Stimulated activated CD4-positive, alpha-beta T cell treated with anti-CD3 and anti-CD28 coated beads, TNF-alpha, amount 100 ng/mL, for 1 hour (primary cell): ENCODE measurements around the gene XKR3.
"Not testable (repeated sequence)": the region's sequence is repeated elsewhere in the genome, so short reads cannot be mapped to it uniquely, and the experiment has no call there.

Experiments used
- DNase-seq, 3 donors: peaks; one replicate each; pipeline ENCODE4 v3.0.0-alpha.2; 2020; ENCODE audit warnings: low read depth in 3 of 3, low spot score in 1 of 3

XKR3 gene

DNA sequence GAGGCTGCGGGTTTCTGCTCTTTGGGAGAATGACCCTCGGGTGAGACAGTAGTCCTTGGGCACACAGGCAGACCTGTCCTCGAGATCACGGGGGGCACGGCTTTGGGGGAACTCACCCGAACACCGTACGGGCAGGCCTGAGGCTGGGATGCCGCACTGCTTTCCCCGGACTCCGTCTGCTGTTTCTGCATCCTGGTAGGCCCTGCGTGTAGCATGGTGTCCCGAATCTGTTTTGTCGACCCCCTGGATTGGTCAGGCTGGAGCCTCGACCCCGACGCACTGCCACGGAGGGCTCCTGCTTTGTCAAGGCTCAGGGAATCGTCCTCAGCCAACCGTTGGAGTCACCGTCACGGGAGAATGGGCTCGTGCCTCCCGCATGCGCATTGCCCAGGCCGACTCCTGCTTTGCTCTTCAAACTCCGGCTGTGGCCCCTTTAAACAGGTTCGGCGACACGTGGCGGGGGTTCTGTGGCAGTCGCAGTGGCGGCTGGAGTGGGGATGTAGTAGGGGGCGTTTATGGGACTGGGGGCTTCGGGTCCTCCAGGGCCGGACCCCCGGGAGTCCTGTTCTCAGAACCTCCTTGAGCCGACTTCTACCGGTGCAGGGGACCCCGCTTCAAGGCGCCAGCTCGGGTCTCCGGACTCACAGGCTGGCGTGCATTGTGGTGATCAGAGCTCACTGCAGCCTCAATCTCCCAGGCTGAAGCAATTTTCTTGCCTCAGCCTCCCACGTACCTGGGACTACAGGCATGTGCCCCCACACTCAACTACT lies 76.9 kb downstream of the XKR3 start:
- not testable (repeated sequence) for DNase-seq

DNA sequence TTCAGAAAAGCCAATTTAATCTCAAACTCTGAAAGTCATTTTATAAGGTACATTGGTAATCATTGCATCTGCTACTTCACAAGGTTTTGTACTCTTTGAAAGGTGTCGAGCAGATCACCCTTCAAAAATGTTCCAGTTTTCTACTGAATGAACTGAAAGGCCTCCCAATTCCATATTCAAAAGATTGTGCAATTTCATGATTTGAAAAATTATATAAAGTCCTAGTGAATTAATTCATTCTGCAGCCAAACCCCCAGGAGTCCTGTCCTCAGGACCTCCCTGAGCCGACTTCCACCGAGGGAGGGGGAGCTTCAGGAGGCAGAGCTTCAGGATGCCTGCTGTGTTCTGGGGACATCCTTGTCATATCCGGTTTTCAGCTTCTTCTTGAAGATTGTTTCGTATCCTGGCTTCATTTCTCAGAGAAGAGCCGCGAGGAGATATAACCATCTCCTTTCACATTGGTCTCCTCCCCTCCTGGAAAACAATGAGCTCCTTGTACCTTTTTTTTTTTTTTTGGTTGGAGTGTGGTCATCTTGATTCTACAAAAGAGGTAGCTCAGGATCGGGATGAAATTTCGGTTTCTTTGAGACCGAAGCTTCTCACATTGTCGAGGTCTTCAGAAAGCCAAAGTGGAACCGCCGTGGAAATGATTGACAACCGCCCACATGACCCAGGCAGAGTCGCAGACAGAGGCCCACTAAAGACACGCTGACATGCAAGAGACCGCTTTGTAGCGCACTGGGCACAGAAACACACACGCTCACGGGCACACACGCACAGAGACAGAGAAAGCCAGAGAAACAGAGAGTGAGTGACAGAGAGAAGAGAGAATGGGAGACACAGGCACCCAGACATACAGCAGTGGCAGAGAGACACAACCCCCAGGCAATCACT lies 77.7 kb downstream of the XKR3 start:
- DNase-seq, result not testable (repeated sequence)

DNA sequence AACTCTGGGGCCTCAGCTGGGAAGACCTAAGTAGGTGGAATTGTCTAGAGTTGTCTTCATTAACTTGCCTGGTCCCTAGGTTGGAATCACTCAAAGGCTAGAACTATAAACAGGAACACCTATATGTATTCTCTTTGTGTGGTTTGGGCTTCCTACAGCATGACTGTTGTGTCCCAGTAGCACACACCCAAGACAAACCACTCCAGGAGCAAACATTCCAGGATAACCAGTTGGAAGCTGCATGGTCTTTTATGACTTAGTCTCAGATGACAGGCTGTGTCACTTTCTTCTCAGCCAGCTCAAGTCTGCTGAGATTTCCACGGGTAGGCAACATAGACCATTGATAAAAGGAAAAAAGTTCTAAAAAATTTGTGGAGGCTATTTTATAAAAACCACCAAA lies 90.9 kb downstream of the XKR3 start:
- DNase-seq, result not testable (repeated sequence)
